ENCODE measurements around the gene CDH23. TPM values are rescaled to one million over a fixed set of nuclear protein-coding genes. Genes with fewer than 3 reads are reported as not detected.

Gene CDH23
- total and polyA plus RNA-seq, 9 of the 15 experiments (the other 6 are each of a cell fraction or from before 2014, with no cell fraction given) = 0.18 to 1.2 (median 0.47) TPM

- TF ChIP-seq MYC (IDR thresholded peaks at IDR 0.05; ENCODE audit: low read depth, low read length) (no peak), MYC (CRISPR knock-in tag; IDR thresholded peaks at IDR 0.05; ENCODE audit: borderline replicate concordance, low read depth) (no peak), FUS (optimal IDR thresholded peaks at IDR 0.05; ENCODE audit: low read depth, low read length) (no peak), KDM5B (IDR thresholded peaks at IDR 0.05; ENCODE audit: insufficient replicate concordance, low read depth, low read length) (no peak), TBL1XR1 (IDR thresholded peaks at IDR 0.05; ENCODE audit: low read length in 2 of 2) (no peak), NFATC3 (IDR thresholded peaks at IDR 0.05) (no peak), SMARCC2 (IDR thresholded peaks at IDR 0.05; ENCODE audit: low read depth) (no peak)
- ATAC-seq (no peak), DNase-seq (ENCODE audit: extremely low read depth in 1 of 4, low spot score in 3 of 4) (no peak), FAIRE-seq (no peak)
- Histone ChIP-seq H3K27ac (ENCODE audit: extremely low read depth, low read depth, low read length) (no peak overlapping the region), H2AFZ (ENCODE audit: low read depth, low read length) (no peak overlapping the region), H4K20me1 (replicated peaks; ENCODE audit: control insufficient read depth, insufficient read depth, low read length) (0 out of 2 replicates have a peak, but pooled peaks cover 6% of the 10 kb centered on the region), H3K9me1 (ENCODE audit: control insufficient read depth, insufficient read depth, low read length) (no peaks in the 10 kb centered on the region), H3K27me3 (ENCODE audit: control insufficient read depth in 2 of 2, insufficient read depth in 2 of 2, low read length in 2 of 2) (peaks cover 21 to 51% of the 10 kb centered on the region in 2 experiments; a peak in 4 of 5 replicates), H3K79me2 (ENCODE audit: control insufficient read depth, insufficient read depth, low read length) (no peaks in the 10 kb centered on the region), H3K9me3 (replicated peaks; ENCODE audit: control insufficient read depth, insufficient read depth, low read depth, low read length) (no peaks in the 10 kb centered on the region), H3K4me1 (replicated peaks in 1 of 2; ENCODE audit: control insufficient read depth in 2 of 2, insufficient read depth in 2 of 2, low read length in 2 of 2) (peaks cover 0 to 3% of the 10 kb centered on the region in 2 experiments; a peak in 2 of 5 replicates), H3K36me3 (ENCODE audit: control insufficient read depth, insufficient read depth, low read length) (no peaks in the 10 kb centered on the region), H3K4me2 (ENCODE audit: insufficient read depth, low read length) (no peak overlapping the region), H3K4me3 (no peak overlapping the region), H3K9ac (ENCODE audit: insufficient read depth in 1 of 2, low read depth in 2 of 2, low read length in 2 of 2) (no peak overlapping the region)
- WGBS (ENCODE audit: insufficient coverage, low coverage, missing lambda C conversion rate) = 5% methylated on average over 7 of the region's 7 CpGs
- in situ Hi-C loops (cut with MboI) = no loop called here
- CTCF ChIA-PET (ENCODE audit: low intra/inter-chr PET ratio) = interaction anchor here (0.7 to 1.7 kb wide), 3 partner anchors 31 to 788 kb away, joined by 3 to 22 read pairs (median 4); no protein-coding TSS in a partner anchor
- POLR2A ChIA-PET = interaction anchor here (0.6 kb wide), 1 partner anchor 870 kb away, joined by 3 read pairs; no protein-coding TSS in a partner anchor
- BruUV-seq (replicated peaks) = no TSS peak
- intact Hi-C loops (cut with micrococcal nuclease) = loop anchor here (1.0 to 2.0 kb wide), 3 partner anchors 33 to 268 kb away; no protein-coding TSS in a partner anchor
Measured at GRCh38 chr10:71780156-71780555, 383.4 kb downstream of the CDH23 start.
